H1 (cell line): ENCODE data around the gene MGMT. TPM values are rescaled to one million over a fixed set of nuclear protein-coding genes. Genes with fewer than 3 reads are reported as not detected.

Source experiments
- CTCF ChIA-PET: fragments of 300-600 bp; sonication (Branson Sonifier 250); formaldehyde crosslinking; loops from one replicate; lab custom pipeline; 2021; ENCODE audit not compliant: partially characterized antibody; lab: Charles Lee
- POLR2A ChIA-PET: fragments of 300-600 bp; sonication (Branson Sonifier 250); formaldehyde crosslinking; loops from one replicate; lab custom pipeline; 2021; ENCODE audit warnings: inconsistent platforms; ENCODE audit not compliant: partially characterized antibody; lab: Charles Lee
- DNase-seq, 2 experiments: peaks; one replicate each; pipeline versions ENCODE4 v3.0.0 to v3.0.0-alpha.2; 2010 to 2022; ENCODE audit warnings: low spot score in 2 of 2, low read depth in 1 of 2, mixed read lengths in 1 of 2
- FAIRE-seq: peaks from 2 replicates; lab custom pipeline; 2011; peaks lifted over from hg19 to GRCh38; lab: Jason Lieb, UNC
- H2AFZ ChIP-seq: 2 replicates; pipeline ENCODE4 v1.8.1; 2012; ENCODE audit warnings: low read length, inconsistent platforms
- H2AK5ac ChIP-seq: 2 replicates; pipeline ENCODE4 v1.6.1; 2013; ENCODE audit warnings: low read depth, low read length
- H2BK120ac ChIP-seq: replicated peaks from 2 replicates; pipeline ENCODE3; 2013; ENCODE audit warnings: low read depth, low read length, inconsistent platforms
- H2BK12ac ChIP-seq: 2 replicates; pipeline ENCODE4 v1.6.1; 2013; ENCODE audit warnings: low read depth, low read length
- H2BK15ac ChIP-seq: 2 replicates; pipeline ENCODE4 v1.6.1; 2013; ENCODE audit warnings: low read length
- H2BK20ac ChIP-seq: 2 replicates; pipeline ENCODE4 v1.6.1; 2013; ENCODE audit warnings: low read length
- H2BK5ac ChIP-seq: 2 replicates; pipeline ENCODE4 v1.6.1; 2013; ENCODE audit warnings: low read depth, low read length
- H3K14ac ChIP-seq: 2 replicates; pipeline ENCODE4 v1.6.1; 2013; ENCODE audit warnings: inconsistent platforms; ENCODE audit not compliant: insufficient read length
- H3K18ac ChIP-seq: 2 replicates; pipeline ENCODE4 v1.6.1; 2013; ENCODE audit warnings: low read length; ENCODE audit errors: extremely low read depth
- H3K23ac ChIP-seq: 2 replicates; pipeline ENCODE4 v1.6.1; 2013; ENCODE audit warnings: inconsistent platforms; ENCODE audit not compliant: insufficient read length
- H3K23me2 ChIP-seq: 2 replicates; pipeline ENCODE4 v1.6.1; 2013; ENCODE audit warnings: low read depth, low read length
- H3K27ac ChIP-seq: 2 replicates; pipeline ENCODE4 v1.6.1; 2011; ENCODE audit warnings: low read depth, low read length, inconsistent platforms
- H3K27me3 ChIP-seq, 4 experiments: replicated peaks in 1 of 4; 1 replicate in 1 of 4; 2 replicates in 3 of 4; pipeline versions ENCODE4 v1.6.1 to v1.8.1; 2011 to 2013; ENCODE audit warnings: low read length in 3 of 4, mild to moderate bottlenecking in 3 of 4, inconsistent platforms in 2 of 4, mixed read lengths in 2 of 4, moderate library complexity in 1 of 4; ENCODE audit not compliant: control insufficient read depth in 3 of 4, insufficient read depth in 3 of 4; ENCODE audit errors: extremely low read depth in 1 of 4
- H3K36me3 ChIP-seq, 4 experiments: 2 replicates each; pipeline versions ENCODE4 v1.6.1 to v1.8.1; 2011 to 2013; ENCODE audit warnings: mild to moderate bottlenecking in 4 of 4, low read length in 3 of 4, moderate library complexity in 2 of 4, control low read depth in 1 of 4, inconsistent platforms in 1 of 4; ENCODE audit not compliant: insufficient read depth in 4 of 4, control insufficient read depth in 2 of 4
- H3K4ac ChIP-seq: replicated peaks from 2 replicates; pipeline ENCODE3; 2013; ENCODE audit warnings: low read length, low read depth, mixed read lengths, inconsistent platforms; ENCODE audit not compliant: insufficient read length
- H3K4me1 ChIP-seq, 4 experiments: replicated peaks in 1 of 4; 1 replicate in 1 of 4; 2 replicates in 3 of 4; pipeline versions ENCODE4 v1.6.1 to v1.8.1; 2011 to 2013; ENCODE audit warnings: low read length in 3 of 4, inconsistent platforms in 2 of 4, mixed read lengths in 1 of 4; ENCODE audit not compliant: insufficient read depth in 4 of 4, control insufficient read depth in 3 of 4
- H3K4me2 ChIP-seq, 2 experiments: 2 replicates each; pipeline versions ENCODE4 v1.6.1 to v1.8.1; 2011 to 2013; ENCODE audit warnings: low read depth in 2 of 2, low read length in 2 of 2, control low read depth in 1 of 2, inconsistent platforms in 1 of 2, mild to moderate bottlenecking in 1 of 2; ENCODE audit not compliant: insufficient read depth in 1 of 2
- H3K4me3 ChIP-seq, 4 experiments: fragments of 200-600, 300-600 bp in 1 of 4; sonication (generic), shearing (Covaris generic), sonication (Bioruptor Twin) in 1 of 4; 2 replicates each; pipeline versions ENCODE4 v1.5.1 to v1.8.1; 2011 to 2016; ENCODE audit warnings: low read length in 4 of 4, low read depth in 3 of 4, control low read depth in 2 of 4, inconsistent platforms in 2 of 4, mild to moderate bottlenecking in 2 of 4, mixed read lengths in 1 of 4, moderate library complexity in 1 of 4; ENCODE audit not compliant: insufficient read depth in 2 of 4; ENCODE audit errors: extremely low read depth in 1 of 4
- H3K56ac ChIP-seq: replicated peaks from 2 replicates; pipeline ENCODE3; 2013; ENCODE audit warnings: low read depth, mild to moderate bottlenecking, mixed read lengths, low read length, inconsistent platforms; ENCODE audit not compliant: insufficient read length
- H3K79me1 ChIP-seq: 2 replicates; pipeline ENCODE4 v1.6.1; 2013; ENCODE audit warnings: low read depth, low read length, control low read depth
- H3K79me2 ChIP-seq, 2 experiments: 2 replicates each; pipeline versions ENCODE4 v1.6.1 to v1.8.1; 2012 to 2013; ENCODE audit warnings: low read length in 2 of 2, mild to moderate bottlenecking in 2 of 2, inconsistent platforms in 1 of 2; ENCODE audit not compliant: insufficient read depth in 2 of 2, control insufficient read depth in 1 of 2
- H3K9ac ChIP-seq, 4 experiments: replicated peaks in 1 of 4; 1 replicate in 1 of 4; 2 replicates in 3 of 4; pipeline versions ENCODE4 v1.6.1 to v1.8.1; 2011 to 2013; ENCODE audit warnings: low read depth in 3 of 4, low read length in 3 of 4, control low read depth in 2 of 4, mild to moderate bottlenecking in 2 of 4, moderate library complexity in 2 of 4, inconsistent platforms in 1 of 4; ENCODE audit errors: extremely low read depth in 1 of 4
- H3K9me3 ChIP-seq, 2 experiments: 2 replicates each; pipeline versions ENCODE4 v1.6.1 to v1.8.1; 2012 to 2013; ENCODE audit warnings: mild to moderate bottlenecking in 2 of 2, moderate library complexity in 2 of 2, control low read depth in 1 of 2, inconsistent platforms in 1 of 2, low read depth in 1 of 2, low read length in 1 of 2, mixed read lengths in 1 of 2; ENCODE audit not compliant: insufficient read depth in 2 of 2
- H4K20me1 ChIP-seq, 2 experiments: replicated peaks in 1 of 2; 2 replicates each; pipeline versions ENCODE3 to v1.8.1; 2011 to 2013; ENCODE audit warnings: inconsistent platforms in 2 of 2, low read length in 2 of 2, mild to moderate bottlenecking in 1 of 2; ENCODE audit not compliant: insufficient read depth in 2 of 2, control insufficient read depth in 1 of 2
- H4K5ac ChIP-seq: 2 replicates; pipeline ENCODE4 v1.6.1; 2013; ENCODE audit warnings: low read length, low read depth, mixed read lengths, inconsistent platforms; ENCODE audit not compliant: insufficient read length
- H4K8ac ChIP-seq: 2 replicates; pipeline ENCODE4 v1.8.0; 2013; ENCODE audit warnings: mild to moderate bottlenecking, moderate library complexity, low read length, inconsistent platforms; ENCODE audit not compliant: insufficient read depth; ENCODE audit errors: extremely low read depth
- H4K91ac ChIP-seq: replicated peaks from 2 replicates; pipeline ENCODE3; 2013; ENCODE audit warnings: low read length, mixed read lengths, inconsistent platforms; ENCODE audit not compliant: insufficient read length
- ATF3 ChIP-seq: IDR thresholded peaks from 2 replicates; pipeline ENCODE4 v1.6.1; 2011; ENCODE audit warnings: low read depth, mild to moderate bottlenecking, low read length; ENCODE audit not compliant: insufficient read depth
- BRCA1 ChIP-seq: IDR thresholded peaks from 2 replicates; pipeline ENCODE4 v1.6.1; 2012; ENCODE audit warnings: low read depth, low read length, improper control_type of control experiment
- CBX8 ChIP-seq: fragments of 300-800, 300-1000 bp; sonication (generic); IDR thresholded peaks from 2 replicates; pipeline ENCODE4 v1.7.1; 2016; ENCODE audit warnings: low read depth, low read length, borderline replicate concordance
- CHD1 ChIP-seq: IDR thresholded peaks from 2 replicates; pipeline ENCODE4 v1.6.1; 2012; ENCODE audit warnings: low read depth, low read length, improper control_type of control experiment
- CHD2 ChIP-seq: IDR thresholded peaks from 2 replicates; pipeline ENCODE4 v1.6.1; 2012; ENCODE audit warnings: low read length, improper control_type of control experiment
- KDM1A ChIP-seq: fragments of 200-600, 300-600 bp; sonication (generic); IDR thresholded peaks from 2 replicates; pipeline ENCODE4 v1.7.1; 2016; ENCODE audit warnings: mild to moderate bottlenecking, low read length, borderline replicate concordance
- MAFK ChIP-seq: IDR thresholded peaks from 2 replicates; pipeline ENCODE4 v1.6.1; 2012; ENCODE audit warnings: low read depth, mild to moderate bottlenecking, improper control_type of control experiment, low read length
- MAX ChIP-seq: IDR thresholded peaks from 2 replicates; pipeline ENCODE4 v1.6.1; 2012; ENCODE audit warnings: inconsistent platforms
- RAD21 ChIP-seq, 2 experiments: IDR thresholded peaks in 1 of 2; conservative IDR thresholded peaks in 1 of 2; 2 replicates each; pipeline ENCODE4 v1.6.1; 2011; ENCODE audit warnings: low read depth in 2 of 2, low read length in 2 of 2, improper control_type of control experiment in 1 of 2, inconsistent platforms in 1 of 2, mild to moderate bottlenecking in 1 of 2, moderate library complexity in 1 of 2
- RNF2 ChIP-seq: fragments of 200-900, 300-1000 bp; sonication (generic); IDR thresholded peaks from 2 replicates; pipeline ENCODE4 v1.7.1; 2016; ENCODE audit warnings: borderline replicate concordance, low read depth, mild to moderate bottlenecking, antibody characterized with exemption, low read length; ENCODE audit not compliant: poor library complexity, severe bottlenecking; ENCODE audit errors: missing control alignments
- SIX5 ChIP-seq: IDR thresholded peaks from 2 replicates; pipeline ENCODE4 v1.6.1; 2011; ENCODE audit warnings: mild to moderate bottlenecking, low read depth, low read length
- TAF1 ChIP-seq: IDR thresholded peaks from 2 replicates; pipeline ENCODE4 v1.6.1; 2011; ENCODE audit warnings: mild to moderate bottlenecking, low read depth, low read length
- WGBS, 2 experiments: shearing (Covaris generic) in 1 of 2; methylation state at CpG; one replicate each; pipeline versions ENCODE4 v1.1.6 to v1.1.7; 2013 to 2015; ENCODE audit warnings: low lambda C conversion rate in 2 of 2, mixed read lengths in 2 of 2, inconsistent platforms in 1 of 2, low coverage in 1 of 2, missing lambda C conversion rate in 1 of 2; ENCODE audit not compliant: insufficient replicate concordance in 2 of 2, insufficient coverage in 1 of 2, insufficient read length in 1 of 2; ENCODE audit errors: extremely low coverage in 1 of 2, missing lambda C conversion rate in 1 of 2; 5-methylcytosine and 5-hydroxymethylcytosine counted together
- polyA plus RNA-seq, 7 experiments: library from polyadenylated mRNA; depleted of rRNA in 3 of 7; stranded (reverse) in 5 of 7; unstranded in 2 of 7; fragments of >200 nt in 5 of 7; fragments of 200-250 nt in 2 of 7; gene quantifications; 1 replicate in 5 of 7; 2 replicates in 1 of 7; 4 replicates in 1 of 7; pipeline versions ENCODE4 v1.2.1 to v1.2.3, GENCODE V29; 2011 to 2013; ENCODE audit warnings: missing spikeins in 2 of 7, mixed read lengths in 2 of 7
- total RNA-seq: library from RNA; stranded (reverse); fragmentation: NEBNext Ultra II Directional; extraction: Animal tissue kit (Norgen Biotek cat#: 25700); gene quantifications from 2 replicates; pipeline ENCODE4 v1.2.1, GENCODE V29; 2021
- TF ChIP-seq, protein P1 (sequence below): IDR thresholded peaks from 2 replicates; pipeline ENCODE4 v1.6.1; 2012; ENCODE audit warnings: inconsistent platforms

Gene MGMT
- total and polyA plus RNA-seq, 2 of the 8 experiments (the other 6 are each of a cell fraction or from before 2014, with no cell fraction given): 9.9 to 10.7 TPM

GRCh38 chr10:129793479-129793878 is 326.4 kb downstream of the MGMT start:
- no peak overlapping the region for H3K18ac ChIP-seq
- no peak overlapping the region for H2BK120ac ChIP-seq
- 94% methylated on average over 6 of the region's 6 CpGs; no CpG with 5 or more reads in 1 of the 2 experiments for WGBS, 2 experiments
- H3K9ac ChIP-seq: no peak overlapping the region
- H4K5ac ChIP-seq: no peak overlapping the region
- H3K4me2 ChIP-seq: no peak overlapping the region
- no peak for DNase-seq
- H3K56ac ChIP-seq: no peak overlapping the region
- no peak overlapping the region for H2AK5ac ChIP-seq
- H3K79me2 ChIP-seq: no peaks in the 10 kb centered on the region
- no peak overlapping the region for H4K8ac ChIP-seq
- H3K4me3 ChIP-seq: no peak overlapping the region
- no peak overlapping the region for H3K14ac ChIP-seq
- H3K4ac ChIP-seq: no peak overlapping the region
- no peaks in the 10 kb centered on the region for H3K79me1 ChIP-seq
- no peak overlapping the region for H2BK20ac ChIP-seq
- peaks cover 2% of the 10 kb centered on the region; the same call in 1 of the 2 replicates for H3K23me2 ChIP-seq
- H3K4me1 ChIP-seq: no peaks in the 10 kb centered on the region; a peak in 1 of 7 replicates
- no peak overlapping the region for H4K91ac ChIP-seq
- H3K9me3 ChIP-seq: no peaks in the 10 kb centered on the region
- no peak overlapping the region for H2BK5ac ChIP-seq
- ChIA-PET CTCF (interaction anchor here (2.0 kb wide), 1 partner anchor 762 kb away, joined by 4 read pairs; no protein-coding TSS in a partner anchor), POLR2A (no interaction called here)
- no peaks in the 10 kb centered on the region for H4K20me1 ChIP-seq
- no peaks in the 10 kb centered on the region for H3K27me3 ChIP-seq
- no peak overlapping the region for H3K27ac ChIP-seq
- H3K23ac ChIP-seq: no peak overlapping the region
- FAIRE-seq: no peak
- H2AFZ ChIP-seq: no peak overlapping the region
- H2BK15ac ChIP-seq: no peak overlapping the region
- H3K36me3 ChIP-seq: no peaks in the 10 kb centered on the region
- no peak overlapping the region for H2BK12ac ChIP-seq
- no peak for TF ChIP-seq MAFK
- TF ChIP-seq CBX8: no peak
- no peak for TF ChIP-seq CHD2
- TF ChIP-seq ATF3: no peak
- TF ChIP-seq SIX5: no peak
- TF ChIP-seq TAF1: no peak
- no peak for TF ChIP-seq CHD1
- no peak for TF ChIP-seq RAD21 (IDR thresholded peaks at IDR 0.05 in 1 of 2, conservative IDR thresholded peaks at IDR 0.05 in 1 of 2; ENCODE audit: low read depth in 2 of 2, low read length in 2 of 2)
- no peak for TF ChIP-seq KDM1A
- no peak for TF ChIP-seq MAX
- TF ChIP-seq, protein P1, sequence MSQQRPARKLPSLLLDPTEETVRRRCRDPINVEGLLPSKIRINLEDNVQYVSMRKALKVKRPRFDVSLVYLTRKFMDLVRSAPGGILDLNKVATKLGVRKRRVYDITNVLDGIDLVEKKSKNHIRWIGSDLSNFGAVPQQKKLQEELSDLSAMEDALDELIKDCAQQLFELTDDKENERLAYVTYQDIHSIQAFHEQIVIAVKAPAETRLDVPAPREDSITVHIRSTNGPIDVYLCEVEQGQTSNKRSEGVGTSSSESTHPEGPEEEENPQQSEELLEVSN: no peak
- TF ChIP-seq BRCA1: no peak
- TF ChIP-seq RNF2: no peak
